GM23338 (cell line): ENCODE results near the gene DMD.

Source experiments
- CREB1 ChIP-seq: fragments of 250-450 bp; sonication (Bioruptor Pico); IDR thresholded peaks from 2 replicates; pipeline ENCODE4 v1.5.0; 2020; ENCODE audit warnings: low read depth, mild to moderate bottlenecking, moderate library complexity
- EZH2 ChIP-seq: fragments of 200-600 bp; sonication (generic); IDR thresholded peaks from one replicate; pipeline ENCODE4 v1.8.0; 2017; ENCODE audit warnings: antibody characterized with exemption, mild to moderate bottlenecking, low read depth; ENCODE audit not compliant: unreplicated experiment
- EZH2phosphoT487 ChIP-seq: fragments of 200-600 bp; sonication (generic); IDR thresholded peaks from one replicate; pipeline ENCODE4 v1.8.1; 2018; ENCODE audit warnings: antibody characterized with exemption; ENCODE audit not compliant: unreplicated experiment
- JUNB ChIP-seq: IDR thresholded peaks from one replicate; pipeline ENCODE4 v1.6.1; 2016; ENCODE audit warnings: antibody characterized with exemption; ENCODE audit not compliant: unreplicated experiment
- NANOG ChIP-seq: IDR thresholded peaks from 2 replicates; pipeline ENCODE4 v1.6.1; 2016; ENCODE audit warnings: antibody characterized with exemption, borderline replicate concordance
- POLR2AphosphoS5 ChIP-seq: IDR thresholded peaks from 2 replicates; pipeline ENCODE4 v1.6.1; 2016; ENCODE audit warnings: antibody characterized with exemption, low read depth
- ZNF331 ChIP-seq: fragments of 250-450 bp; sonication (Bioruptor Pico); IDR thresholded peaks from 2 replicates; pipeline ENCODE4 v1.5.0; 2020; ENCODE audit warnings: low read depth, mild to moderate bottlenecking, moderate library complexity
- TF ChIP-seq, protein P1 (sequence below), 2 experiments: fragments of 200-600 bp in 1 of 2; sonication (generic) in 1 of 2; conservative IDR thresholded peaks; 2 replicates each; pipeline versions ENCODE4 v1.5.1 to v1.6.1; 2016 to 2017; ENCODE audit warnings: antibody characterized with exemption in 2 of 2, low read depth in 2 of 2, mild to moderate bottlenecking in 2 of 2, moderate library complexity in 1 of 2
- TF ChIP-seq, protein P2 (sequence below): IDR thresholded peaks from one replicate; pipeline ENCODE4 v1.6.1; 2018; ENCODE audit warnings: antibody characterized with exemption; ENCODE audit not compliant: unreplicated experiment
- TF ChIP-seq, protein P3 (sequence below): fragments of 250-450 bp; sonication (Bioruptor Pico); IDR thresholded peaks from 2 replicates; pipeline ENCODE4 v1.5.0; 2020; ENCODE audit warnings: mild to moderate bottlenecking, moderate library complexity

DNA sequence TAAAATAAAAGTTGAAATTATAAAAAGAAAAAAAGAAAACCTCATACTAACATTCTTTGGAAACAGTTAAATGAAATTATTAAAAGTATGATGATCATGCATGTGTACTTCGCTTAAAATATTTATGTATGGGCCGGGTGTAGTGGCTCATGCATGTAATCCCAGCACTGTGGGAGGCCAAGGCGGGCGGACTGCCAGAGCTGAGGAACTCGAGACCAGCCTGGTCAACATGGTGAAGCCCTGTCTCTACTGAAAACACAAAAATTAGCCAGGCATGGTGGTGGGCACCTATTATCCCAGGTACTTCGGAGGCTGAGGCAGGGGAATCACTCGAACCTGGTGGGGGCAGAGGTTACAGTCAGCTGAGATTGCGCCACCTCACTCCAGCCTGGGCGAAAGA lies 1187.3 kb downstream of the DMD start:
- TF ChIP-seq, protein P1, sequence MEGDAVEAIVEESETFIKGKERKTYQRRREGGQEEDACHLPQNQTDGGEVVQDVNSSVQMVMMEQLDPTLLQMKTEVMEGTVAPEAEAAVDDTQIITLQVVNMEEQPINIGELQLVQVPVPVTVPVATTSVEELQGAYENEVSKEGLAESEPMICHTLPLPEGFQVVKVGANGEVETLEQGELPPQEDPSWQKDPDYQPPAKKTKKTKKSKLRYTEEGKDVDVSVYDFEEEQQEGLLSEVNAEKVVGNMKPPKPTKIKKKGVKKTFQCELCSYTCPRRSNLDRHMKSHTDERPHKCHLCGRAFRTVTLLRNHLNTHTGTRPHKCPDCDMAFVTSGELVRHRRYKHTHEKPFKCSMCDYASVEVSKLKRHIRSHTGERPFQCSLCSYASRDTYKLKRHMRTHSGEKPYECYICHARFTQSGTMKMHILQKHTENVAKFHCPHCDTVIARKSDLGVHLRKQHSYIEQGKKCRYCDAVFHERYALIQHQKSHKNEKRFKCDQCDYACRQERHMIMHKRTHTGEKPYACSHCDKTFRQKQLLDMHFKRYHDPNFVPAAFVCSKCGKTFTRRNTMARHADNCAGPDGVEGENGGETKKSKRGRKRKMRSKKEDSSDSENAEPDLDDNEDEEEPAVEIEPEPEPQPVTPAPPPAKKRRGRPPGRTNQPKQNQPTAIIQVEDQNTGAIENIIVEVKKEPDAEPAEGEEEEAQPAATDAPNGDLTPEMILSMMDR (conservative IDR thresholded peaks at IDR 0.05; ENCODE audit: low read depth in 2 of 2): no peak
- TF ChIP-seq, protein P2, sequence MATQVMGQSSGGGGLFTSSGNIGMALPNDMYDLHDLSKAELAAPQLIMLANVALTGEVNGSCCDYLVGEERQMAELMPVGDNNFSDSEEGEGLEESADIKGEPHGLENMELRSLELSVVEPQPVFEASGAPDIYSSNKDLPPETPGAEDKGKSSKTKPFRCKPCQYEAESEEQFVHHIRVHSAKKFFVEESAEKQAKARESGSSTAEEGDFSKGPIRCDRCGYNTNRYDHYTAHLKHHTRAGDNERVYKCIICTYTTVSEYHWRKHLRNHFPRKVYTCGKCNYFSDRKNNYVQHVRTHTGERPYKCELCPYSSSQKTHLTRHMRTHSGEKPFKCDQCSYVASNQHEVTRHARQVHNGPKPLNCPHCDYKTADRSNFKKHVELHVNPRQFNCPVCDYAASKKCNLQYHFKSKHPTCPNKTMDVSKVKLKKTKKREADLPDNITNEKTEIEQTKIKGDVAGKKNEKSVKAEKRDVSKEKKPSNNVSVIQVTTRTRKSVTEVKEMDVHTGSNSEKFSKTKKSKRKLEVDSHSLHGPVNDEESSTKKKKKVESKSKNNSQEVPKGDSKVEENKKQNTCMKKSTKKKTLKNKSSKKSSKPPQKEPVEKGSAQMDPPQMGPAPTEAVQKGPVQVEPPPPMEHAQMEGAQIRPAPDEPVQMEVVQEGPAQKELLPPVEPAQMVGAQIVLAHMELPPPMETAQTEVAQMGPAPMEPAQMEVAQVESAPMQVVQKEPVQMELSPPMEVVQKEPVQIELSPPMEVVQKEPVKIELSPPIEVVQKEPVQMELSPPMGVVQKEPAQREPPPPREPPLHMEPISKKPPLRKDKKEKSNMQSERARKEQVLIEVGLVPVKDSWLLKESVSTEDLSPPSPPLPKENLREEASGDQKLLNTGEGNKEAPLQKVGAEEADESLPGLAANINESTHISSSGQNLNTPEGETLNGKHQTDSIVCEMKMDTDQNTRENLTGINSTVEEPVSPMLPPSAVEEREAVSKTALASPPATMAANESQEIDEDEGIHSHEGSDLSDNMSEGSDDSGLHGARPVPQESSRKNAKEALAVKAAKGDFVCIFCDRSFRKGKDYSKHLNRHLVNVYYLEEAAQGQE: no peak
- TF ChIP-seq POLR2AphosphoS5: no peak
- no peak for TF ChIP-seq EZH2
- no peak for TF ChIP-seq NANOG
- TF ChIP-seq CREB1 (CRISPR knock-in tag): no peak
- no peak for TF ChIP-seq EZH2phosphoT487
- TF ChIP-seq ZNF331 (CRISPR knock-in tag): no peak
- TF ChIP-seq JUNB: no peak
- TF ChIP-seq, protein P3, sequence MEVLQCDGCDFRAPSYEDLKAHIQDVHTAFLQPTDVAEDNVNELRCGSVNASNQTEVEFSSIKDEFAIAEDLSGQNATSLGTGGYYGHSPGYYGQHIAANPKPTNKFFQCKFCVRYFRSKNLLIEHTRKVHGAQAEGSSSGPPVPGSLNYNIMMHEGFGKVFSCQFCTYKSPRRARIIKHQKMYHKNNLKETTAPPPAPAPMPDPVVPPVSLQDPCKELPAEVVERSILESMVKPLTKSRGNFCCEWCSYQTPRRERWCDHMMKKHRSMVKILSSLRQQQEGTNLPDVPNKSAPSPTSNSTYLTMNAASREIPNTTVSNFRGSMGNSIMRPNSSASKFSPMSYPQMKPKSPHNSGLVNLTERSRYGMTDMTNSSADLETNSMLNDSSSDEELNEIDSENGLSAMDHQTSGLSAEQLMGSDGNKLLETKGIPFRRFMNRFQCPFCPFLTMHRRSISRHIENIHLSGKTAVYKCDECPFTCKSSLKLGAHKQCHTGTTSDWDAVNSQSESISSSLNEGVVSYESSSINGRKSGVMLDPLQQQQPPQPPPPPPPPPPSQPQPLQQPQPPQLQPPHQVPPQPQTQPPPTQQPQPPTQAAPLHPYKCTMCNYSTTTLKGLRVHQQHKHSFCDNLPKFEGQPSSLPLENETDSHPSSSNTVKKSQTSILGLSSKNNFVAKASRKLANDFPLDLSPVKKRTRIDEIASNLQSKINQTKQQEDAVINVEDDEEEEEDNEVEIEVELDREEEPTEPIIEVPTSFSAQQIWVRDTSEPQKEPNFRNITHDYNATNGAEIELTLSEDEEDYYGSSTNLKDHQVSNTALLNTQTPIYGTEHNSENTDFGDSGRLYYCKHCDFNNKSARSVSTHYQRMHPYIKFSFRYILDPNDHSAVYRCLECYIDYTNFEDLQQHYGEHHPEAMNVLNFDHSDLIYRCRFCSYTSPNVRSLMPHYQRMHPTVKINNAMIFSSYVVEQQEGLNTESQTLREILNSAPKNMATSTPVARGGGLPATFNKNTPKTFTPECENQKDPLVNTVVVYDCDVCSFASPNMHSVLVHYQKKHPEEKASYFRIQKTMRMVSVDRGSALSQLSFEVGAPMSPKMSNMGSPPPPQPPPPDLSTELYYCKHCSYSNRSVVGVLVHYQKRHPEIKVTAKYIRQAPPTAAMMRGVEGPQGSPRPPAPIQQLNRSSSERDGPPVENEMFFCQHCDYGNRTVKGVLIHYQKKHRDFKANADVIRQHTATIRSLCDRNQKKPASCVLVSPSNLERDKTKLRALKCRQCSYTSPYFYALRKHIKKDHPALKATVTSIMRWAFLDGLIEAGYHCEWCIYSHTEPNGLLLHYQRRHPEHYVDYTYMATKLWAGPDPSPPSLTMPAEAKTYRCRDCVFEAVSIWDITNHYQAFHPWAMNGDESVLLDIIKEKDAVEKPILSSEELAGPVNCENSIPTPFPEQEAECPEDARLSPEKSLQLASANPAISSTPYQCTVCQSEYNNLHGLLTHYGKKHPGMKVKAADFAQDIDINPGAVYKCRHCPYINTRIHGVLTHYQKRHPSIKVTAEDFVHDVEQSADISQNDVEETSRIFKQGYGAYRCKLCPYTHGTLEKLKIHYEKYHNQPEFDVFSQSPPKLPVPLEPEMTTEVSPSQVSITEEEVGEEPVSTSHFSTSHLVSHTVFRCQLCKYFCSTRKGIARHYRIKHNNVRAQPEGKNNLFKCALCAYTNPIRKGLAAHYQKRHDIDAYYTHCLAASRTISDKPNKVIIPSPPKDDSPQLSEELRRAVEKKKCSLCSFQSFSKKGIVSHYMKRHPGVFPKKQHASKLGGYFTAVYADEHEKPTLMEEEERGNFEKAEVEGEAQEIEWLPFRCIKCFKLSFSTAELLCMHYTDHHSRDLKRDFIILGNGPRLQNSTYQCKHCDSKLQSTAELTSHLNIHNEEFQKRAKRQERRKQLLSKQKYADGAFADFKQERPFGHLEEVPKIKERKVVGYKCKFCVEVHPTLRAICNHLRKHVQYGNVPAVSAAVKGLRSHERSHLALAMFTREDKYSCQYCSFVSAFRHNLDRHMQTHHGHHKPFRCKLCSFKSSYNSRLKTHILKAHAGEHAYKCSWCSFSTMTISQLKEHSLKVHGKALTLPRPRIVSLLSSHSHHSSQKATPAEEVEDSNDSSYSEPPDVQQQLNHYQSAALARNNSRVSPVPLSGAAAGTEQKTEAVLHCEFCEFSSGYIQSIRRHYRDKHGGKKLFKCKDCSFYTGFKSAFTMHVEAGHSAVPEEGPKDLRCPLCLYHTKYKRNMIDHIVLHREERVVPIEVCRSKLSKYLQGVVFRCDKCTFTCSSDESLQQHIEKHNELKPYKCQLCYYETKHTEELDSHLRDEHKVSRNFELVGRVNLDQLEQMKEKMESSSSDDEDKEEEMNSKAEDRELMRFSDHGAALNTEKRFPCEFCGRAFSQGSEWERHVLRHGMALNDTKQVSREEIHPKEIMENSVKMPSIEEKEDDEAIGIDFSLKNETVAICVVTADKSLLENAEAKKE (CRISPR knock-in tag): no peak
